Activated T-cell treated with anti-CD3 and anti-CD28 coated beads, Interleukin-2, amount 50 U/mL, for 72 hours (primary cell): ENCODE data around the gene PTPRD. TPM values are rescaled to one million over a fixed set of nuclear protein-coding genes. Genes with fewer than 3 reads are reported as not detected.
"Not testable (repeated sequence)": the region's sequence is repeated elsewhere in the genome, so short reads cannot be mapped to it uniquely, and the experiment has no call there.

Source experiments
- ATAC-seq, 2 donors: fragments of 150-1000 bp; cut with Tn5 transposase; replicated peaks in 1 of 2; 2 replicates each; pipeline ENCODE4 v1.10.0; 2021; ENCODE audit warnings: moderate library complexity in 2 of 2, mild to moderate bottlenecking in 1 of 2
- DNase-seq, 2 donors: peaks; one replicate each; pipeline ENCODE4 v3.0.0; 2021 to 2022; ENCODE audit warnings: mixed read lengths in 1 of 2
- H3K27ac Mint-ChIP-seq: one replicate; pipeline ENCODE4 v1.8.0; 2022; ENCODE audit warnings: mild to moderate bottlenecking, moderate library complexity, mixed read lengths
- H3K27me3 Mint-ChIP-seq: one replicate; pipeline ENCODE4 v1.8.0; 2022; ENCODE audit warnings: low read depth, mixed read lengths
- H3K36me3 Mint-ChIP-seq, 2 donors: one replicate each; pipeline ENCODE4 v1.8.0; 2022; ENCODE audit warnings: mixed read lengths in 2 of 2, mild to moderate bottlenecking in 1 of 2; ENCODE audit not compliant: insufficient read depth in 2 of 2
- H3K4me1 Mint-ChIP-seq: one replicate; pipeline ENCODE4 v1.8.0; 2022; ENCODE audit warnings: low read depth, mixed read lengths
- H3K4me3 Mint-ChIP-seq, 2 donors: one replicate each; pipeline ENCODE4 v1.8.0; 2022; ENCODE audit warnings: mild to moderate bottlenecking in 2 of 2, mixed read lengths in 2 of 2, moderate library complexity in 2 of 2
- H3K9me3 Mint-ChIP-seq, 2 donors: one replicate each; pipeline ENCODE4 v1.8.0; 2022; ENCODE audit warnings: mixed read lengths in 2 of 2
- total RNA-seq, 2 donors: library from RNA; stranded (reverse); gene quantifications; one replicate each; pipeline ENCODE4 v1.2.3, GENCODE V29; 2022

PTPRD gene
- total RNA-seq, 2 donors from 2014 or later = 0.44 TPM; not detected in 1

- Mint-ChIP-seq H3K27ac (no peak overlapping the region), H3K4me3 (no peak overlapping the region), H3K36me3 (peaks cover 1 to 2% of the 10 kb centered on the region in 2 donors), H3K4me1 (no peaks in the 10 kb centered on the region), H3K9me3 (peaks cover 11 to 16% of the 10 kb centered on the region in 2 donors), H3K27me3 (no peaks in the 10 kb centered on the region)
- no peak for DNase-seq
- ATAC-seq = no peak
Observed at GRCh38 chr9:10443181-10443867, 169.5 kb downstream of the PTPRD start.

GRCh38 chr9:10438955-10439354, 173.8 kb downstream of the PTPRD start:
- ATAC-seq = no peak
- H3K4me3 Mint-ChIP-seq = no peak overlapping the region
- no peak for DNase-seq
- H3K27ac Mint-ChIP-seq = no peak overlapping the region
- H3K36me3 Mint-ChIP-seq = no peaks in the 10 kb centered on the region
- H3K27me3 Mint-ChIP-seq = no peaks in the 10 kb centered on the region
- H3K9me3 Mint-ChIP-seq = peaks cover 2 to 3% of the 10 kb centered on the region in 2 donors
- H3K4me1 Mint-ChIP-seq = no peaks in the 10 kb centered on the region

- Mint-ChIP-seq H3K9me3 (peaks cover 3 to 7% of the 10 kb centered on the region in 2 donors), H3K4me3 (no peak overlapping the region), H3K4me1 (no peaks in the 10 kb centered on the region), H3K27ac (no peak overlapping the region), H3K36me3 (no peaks in the 10 kb centered on the region), H3K27me3 (no peaks in the 10 kb centered on the region)
- ATAC-seq = no peak
- DNase-seq = no peak
Observed at GRCh38 chr9:10436756-10437155, 176.0 kb downstream of the PTPRD start.

GRCh38 chr9:10434412-10434811, 178.4 kb downstream of the PTPRD start:
- no peaks in the 10 kb centered on the region for H3K4me1 Mint-ChIP-seq
- ATAC-seq = no peak
- DNase-seq = no peak
- H3K27me3 Mint-ChIP-seq = no peaks in the 10 kb centered on the region
- H3K36me3 Mint-ChIP-seq = no peaks in the 10 kb centered on the region
- H3K9me3 Mint-ChIP-seq = peaks cover 2 to 5% of the 10 kb centered on the region in 2 donors
- H3K27ac Mint-ChIP-seq = no peak overlapping the region
- no peak overlapping the region for H3K4me3 Mint-ChIP-seq

- no peak overlapping the region for H3K4me3 Mint-ChIP-seq
- DNase-seq = no peak
- peaks cover 9 to 18% of the 10 kb centered on the region in 2 donors for H3K9me3 Mint-ChIP-seq
- H3K27me3 Mint-ChIP-seq = no peaks in the 10 kb centered on the region
- ATAC-seq = no peak
- H3K4me1 Mint-ChIP-seq = no peaks in the 10 kb centered on the region
- no peak overlapping the region for H3K27ac Mint-ChIP-seq
- H3K36me3 Mint-ChIP-seq = peaks cover 0 to 4% of the 10 kb centered on the region in 2 donors
Observed at GRCh38 chr9:10411272-10411671, 201.5 kb downstream of the PTPRD start.

- H3K9me3 Mint-ChIP-seq = peaks cover 3 to 9% of the 10 kb centered on the region in 2 donors
- DNase-seq (no peak), ATAC-seq (no peak)
- no peaks in the 10 kb centered on the region for H3K36me3 Mint-ChIP-seq
- no peaks in the 10 kb centered on the region for H3K4me1 Mint-ChIP-seq
- no peak overlapping the region for H3K4me3 Mint-ChIP-seq
- H3K27me3 Mint-ChIP-seq = no peaks in the 10 kb centered on the region
- H3K27ac Mint-ChIP-seq = no peak overlapping the region
Observed at GRCh38 chr9:10403283-10403682, 209.5 kb downstream of the PTPRD start.

- H3K27me3 Mint-ChIP-seq = no peaks in the 10 kb centered on the region
- no peak for ATAC-seq
- no peak for DNase-seq
- no peak overlapping the region for H3K27ac Mint-ChIP-seq
- H3K36me3 Mint-ChIP-seq = peaks cover 0 to 2% of the 10 kb centered on the region in 2 donors
- no peaks in the 10 kb centered on the region for H3K4me1 Mint-ChIP-seq
- no peak overlapping the region for H3K4me3 Mint-ChIP-seq
- H3K9me3 Mint-ChIP-seq = peaks cover 10 to 11% of the 10 kb centered on the region in 2 donors
Observed at GRCh38 chr9:10396615-10397014, 216.2 kb downstream of the PTPRD start.

- H3K36me3 Mint-ChIP-seq = no peaks in the 10 kb centered on the region
- no peak for DNase-seq
- H3K9me3 Mint-ChIP-seq = peaks cover 4 to 14% of the 10 kb centered on the region in 2 donors
- no peaks in the 10 kb centered on the region for H3K4me1 Mint-ChIP-seq
- H3K27me3 Mint-ChIP-seq = no peaks in the 10 kb centered on the region
- ATAC-seq = no peak
- H3K27ac Mint-ChIP-seq = no peak overlapping the region
- H3K4me3 Mint-ChIP-seq = no peak overlapping the region
Observed at GRCh38 chr9:10387282-10387681, 225.5 kb downstream of the PTPRD start.

GRCh38 chr9:10371824-10372223, 241.0 kb downstream of the PTPRD start:
- peaks cover 4 to 9% of the 10 kb centered on the region in 2 donors for H3K9me3 Mint-ChIP-seq
- no peaks in the 10 kb centered on the region for H3K27me3 Mint-ChIP-seq
- H3K36me3 Mint-ChIP-seq = no peaks in the 10 kb centered on the region
- no peak overlapping the region for H3K4me3 Mint-ChIP-seq
- no peak for ATAC-seq
- no peak overlapping the region for H3K27ac Mint-ChIP-seq
- no peaks in the 10 kb centered on the region for H3K4me1 Mint-ChIP-seq
- no peak for DNase-seq

- DNase-seq = peak in 1 of 2 donors; percentile 0
- H3K36me3 Mint-ChIP-seq = no peaks in the 10 kb centered on the region
- no peak overlapping the region for H3K27ac Mint-ChIP-seq
- no peak overlapping the region for H3K4me3 Mint-ChIP-seq
- H3K4me1 Mint-ChIP-seq = no peaks in the 10 kb centered on the region
- no peaks in the 10 kb centered on the region for H3K27me3 Mint-ChIP-seq
- ATAC-seq = no peak
- peaks cover under 1 to 5% of the 10 kb centered on the region in 2 donors for H3K9me3 Mint-ChIP-seq
Observed at GRCh38 chr9:10366171-10366779, 246.5 kb downstream of the PTPRD start.

GRCh38 chr9:10354591-10354990, 258.2 kb downstream of the PTPRD start:
- no peak for ATAC-seq
- H3K27ac Mint-ChIP-seq = no peak overlapping the region
- no peak for DNase-seq
- H3K4me3 Mint-ChIP-seq = no peak overlapping the region
- H3K4me1 Mint-ChIP-seq = no peaks in the 10 kb centered on the region
- H3K9me3 Mint-ChIP-seq = peaks cover 0 to 7% of the 10 kb centered on the region in 2 donors
- no peaks in the 10 kb centered on the region for H3K36me3 Mint-ChIP-seq
- H3K27me3 Mint-ChIP-seq = no peaks in the 10 kb centered on the region

GRCh38 chr9:10345621-10346020, 267.2 kb downstream of the PTPRD start:
- not testable (repeated sequence) for H3K27ac Mint-ChIP-seq, H3K9me3 Mint-ChIP-seq, H3K36me3 Mint-ChIP-seq, H3K27me3 Mint-ChIP-seq, H3K4me3 Mint-ChIP-seq, H3K4me1 Mint-ChIP-seq, DNase-seq, ATAC-seq

GRCh38 chr9:10341057-10341456, 271.7 kb downstream of the PTPRD start:
- Mint-ChIP-seq H3K9me3 (peaks cover 0 to 5% of the 10 kb centered on the region in 2 donors), H3K36me3 (no peaks in the 10 kb centered on the region), H3K4me3 (no peak overlapping the region), H3K27me3 (no peaks in the 10 kb centered on the region), H3K4me1 (no peaks in the 10 kb centered on the region), H3K27ac (no peak overlapping the region)
- DNase-seq (no peak), ATAC-seq (no peak)

- Mint-ChIP-seq H3K36me3 (peaks cover 0 to 2% of the 10 kb centered on the region in 2 donors), H3K9me3 (peaks cover 1 to 6% of the 10 kb centered on the region in 2 donors), H3K27ac (no peak overlapping the region), H3K4me3 (no peak overlapping the region), H3K4me1 (no peaks in the 10 kb centered on the region), H3K27me3 (no peaks in the 10 kb centered on the region)
- no peak for DNase-seq
- ATAC-seq = no peak
Observed at GRCh38 chr9:10339152-10339551, 273.6 kb downstream of the PTPRD start.
